Cardiac septum (tissue), 1 donor: ENCODE data around the gene ADD2. TPM values are rescaled to one million over a fixed set of nuclear protein-coding genes. Genes with fewer than 3 reads are reported as not detected.

Source experiments
- DNase-seq: peaks from one replicate; pipeline ENCODE4 v3.0.0-alpha.2; 2020; ENCODE audit warnings: low spot score
- intact Hi-C: fragments of 100-400 bp; cut with DNase I; formaldehyde crosslinking; loops from one replicate; pipeline ENCODE4 v1.14.0; 2022
- total RNA-seq: library from RNA; stranded (reverse); fragmentation: NEBNext Ultra II Directional; extraction: Animal tissue kit (Norgen Biotek cat#: 25700); gene quantifications from one replicate; pipeline ENCODE4 v1.2.1, GENCODE V29; 2021
- donor health status: DM: no; HTN: no; CAD: no.

ADD2 gene
- total RNA-seq, 1 donor from 2014 or later: 1.6 TPM

GRCh38 chr2:70685771-70686171 is 82.2 kb downstream of the ADD2 start:
- peak; percentile 41 for DNase-seq
- intact Hi-C loops: no loop called here

GRCh38 chr2:70684846-70685622 is 83.0 kb downstream of the ADD2 start:
- intact Hi-C loops: no loop called here
- peak; percentile 10 for DNase-seq

- intact Hi-C loops: no loop called here
- no peak for DNase-seq
Measured at GRCh38 chr2:70683455-70683854, 84.5 kb downstream of the ADD2 start.

GRCh38 chr2:70680735-70681134 is 87.3 kb downstream of the ADD2 start:
- intact Hi-C loops: no loop called here
- no peak for DNase-seq

- peak; percentile 26 for DNase-seq
- intact Hi-C loops: no loop called here
Measured at GRCh38 chr2:70679259-70679658, 88.7 kb downstream of the ADD2 start.

GRCh38 chr2:70678576-70679143 is 89.3 kb downstream of the ADD2 start:
- intact Hi-C loops: no loop called here
- DNase-seq: peak; percentile 47

- intact Hi-C loops: no loop called here
- DNase-seq: peak; percentile 46
Measured at GRCh38 chr2:70676301-70677035, 91.5 kb downstream of the ADD2 start.

- intact Hi-C loops: no loop called here
- DNase-seq: no peak
Measured at GRCh38 chr2:70675862-70676261, 92.1 kb downstream of the ADD2 start.

- intact Hi-C loops: no loop called here
- DNase-seq: peak; percentile 39
Measured at GRCh38 chr2:70674636-70675430, 93.2 kb downstream of the ADD2 start.

- intact Hi-C loops: no loop called here
- no peak for DNase-seq
Measured at GRCh38 chr2:70673041-70673647, 94.9 kb downstream of the ADD2 start.

- intact Hi-C loops: no loop called here
- peak; percentile 55 for DNase-seq
Measured at GRCh38 chr2:70671092-70671675, 96.8 kb downstream of the ADD2 start.

GRCh38 chr2:70670626-70671025 is 97.4 kb downstream of the ADD2 start:
- intact Hi-C loops: no loop called here
- DNase-seq: peak; percentile 24

- intact Hi-C loops: no loop called here
Measured at GRCh38 chr2:70670202-70670601, 97.8 kb downstream of the ADD2 start.

GRCh38 chr2:70668911-70669310 is 99.1 kb downstream of the ADD2 start:
- intact Hi-C loops: no loop called here
- DNase-seq: peak; percentile 24

More at GRCh38 chr2:70670202-70670601, 97.8 kb downstream of the ADD2 start:
- DNase-seq: no peak

- intact Hi-C loops: no loop called here
- DNase-seq: no peak
Measured at GRCh38 chr2:70668432-70668831, 99.6 kb downstream of the ADD2 start.

- intact Hi-C loops: no loop called here
- no peak for DNase-seq
Measured at GRCh38 chr2:70664525-70664924, 103.5 kb downstream of the ADD2 start.

GRCh38 chr2:70663411-70663810 is 104.6 kb downstream of the ADD2 start:
- DNase-seq: no peak
- intact Hi-C loops: no loop called here

GRCh38 chr2:70659551-70659950 is 108.4 kb downstream of the ADD2 start:
- no peak for DNase-seq
- intact Hi-C loops: loop anchor here (5.0 kb wide), 1 partner anchor 128 kb away; no protein-coding TSS in a partner anchor

GRCh38 chr2:70658476-70658875 is 109.5 kb downstream of the ADD2 start:
- no peak for DNase-seq
- intact Hi-C loops: loop anchor here (5.0 kb wide), 1 partner anchor 129 kb away; no protein-coding TSS in a partner anchor
